RCC 7860 (cell line): Measurements from ENCODE around the gene THADA.

Source experiments
- DNase-seq: peaks from one replicate; pipeline ENCODE4 v3.0.0-alpha.2; 2015; ENCODE audit warnings: low spot score
- FAIRE-seq: peaks from 2 replicates; lab custom pipeline; 2012; peaks lifted over from hg19 to GRCh38; lab: Jason Lieb, UNC

The THADA gene

DNA sequence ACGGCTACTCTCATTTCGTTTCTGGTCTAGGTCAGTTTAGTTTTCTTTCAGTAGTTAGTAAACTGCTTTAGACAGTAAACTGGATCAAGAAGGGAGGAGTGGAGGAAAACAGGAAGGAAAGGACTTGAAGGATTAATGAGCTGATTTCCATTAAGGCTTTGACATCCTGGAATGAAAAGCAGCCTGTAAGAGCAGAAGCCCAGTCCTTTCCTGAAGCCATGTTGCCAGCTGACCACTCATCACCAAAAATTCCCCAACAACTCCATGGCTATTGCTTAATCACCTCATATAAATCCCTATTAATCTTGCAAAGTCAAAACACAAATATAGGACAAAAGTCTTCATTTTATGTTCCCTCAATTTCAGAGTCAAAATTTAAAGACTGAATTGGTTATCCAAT lies 255.8 kb downstream of the THADA start:
- no peak for DNase-seq
- no peak for FAIRE-seq

DNA sequence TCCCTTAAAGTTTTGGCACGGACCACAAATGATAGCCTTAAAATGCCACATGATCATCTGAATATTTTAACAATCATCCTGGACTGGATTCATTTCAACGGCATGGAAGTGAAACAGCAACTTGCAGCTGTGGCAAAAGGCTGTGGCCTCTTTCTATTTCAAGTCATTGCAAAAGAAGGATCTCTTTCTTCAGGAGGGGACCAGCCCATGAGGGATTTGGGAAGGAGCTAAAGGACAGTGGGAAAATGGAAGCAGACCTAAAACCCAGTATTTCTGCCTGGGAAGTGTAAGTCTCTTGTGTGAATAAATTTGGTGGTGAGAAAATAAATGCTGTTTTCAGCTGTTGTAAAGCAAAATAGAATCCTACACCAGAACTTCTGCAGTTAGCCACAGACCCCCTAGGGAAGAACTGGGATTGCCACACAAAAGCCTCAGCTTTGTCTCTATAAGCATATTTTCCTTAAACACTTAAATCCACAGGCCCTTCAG lies 262.1 kb downstream of the THADA start:
- FAIRE-seq (no peak), DNase-seq (no peak)

GRCh38 chr2:43333101-43333655 lies 262.7 kb downstream of the THADA start:
- DNase-seq, result no peak
- FAIRE-seq, result no peak

DNA sequence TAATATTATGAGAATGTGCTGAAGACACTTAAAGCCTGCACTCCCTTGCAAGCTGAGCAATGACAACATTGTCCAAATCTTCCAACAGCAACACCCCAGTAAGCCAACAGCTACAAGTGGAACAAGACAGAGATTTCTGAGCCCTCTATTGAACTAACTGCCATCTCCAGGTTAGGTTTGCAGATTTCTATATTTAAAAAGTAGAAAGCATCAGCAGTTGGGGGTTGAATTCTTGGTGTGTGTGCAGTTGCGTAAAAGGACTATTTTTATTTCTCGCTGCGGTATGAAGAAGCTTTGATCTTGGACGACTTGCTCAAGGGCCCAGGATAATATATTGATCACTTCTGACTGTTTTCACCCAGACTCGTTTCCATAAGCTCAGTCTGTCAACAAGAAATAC lies 263.2 kb downstream of the THADA start:
- FAIRE-seq (no peak), DNase-seq (no peak)

GRCh38 chr2:43331422-43331821 lies 264.4 kb downstream of the THADA start:
- DNase-seq, result no peak
- FAIRE-seq, result no peak

DNA sequence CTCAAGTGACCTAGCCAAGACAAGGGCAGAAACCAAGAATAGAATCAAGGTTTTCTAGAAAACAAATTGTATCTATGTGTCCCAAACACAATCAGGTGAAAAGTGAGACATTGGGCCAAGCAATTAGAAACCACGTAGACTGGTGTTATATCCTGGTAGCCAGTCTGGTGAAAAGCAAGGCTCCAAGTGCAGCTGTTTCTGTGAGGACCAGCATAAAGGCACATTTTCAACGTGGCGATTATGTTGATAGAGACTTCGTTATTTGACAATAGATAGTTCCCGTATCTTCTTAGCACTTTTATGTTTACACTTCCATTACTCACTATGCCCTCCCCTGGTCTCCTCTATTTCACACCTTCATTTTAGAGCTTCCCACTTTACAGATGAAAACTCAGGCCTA lies 266.2 kb downstream of the THADA start:
- FAIRE-seq, result no peak
- DNase-seq, result no peak

- no peak for FAIRE-seq
These were observed 267.0 kb downstream of the THADA start for GRCh38 chr2:43328832-43329231.

GRCh38 chr2:43328133-43328532 lies 267.7 kb downstream of the THADA start:
- FAIRE-seq, result no peak
- DNase-seq, result no peak

More at GRCh38 chr2:43328832-43329231, 267.0 kb downstream of the THADA start:
- no peak for DNase-seq

DNA sequence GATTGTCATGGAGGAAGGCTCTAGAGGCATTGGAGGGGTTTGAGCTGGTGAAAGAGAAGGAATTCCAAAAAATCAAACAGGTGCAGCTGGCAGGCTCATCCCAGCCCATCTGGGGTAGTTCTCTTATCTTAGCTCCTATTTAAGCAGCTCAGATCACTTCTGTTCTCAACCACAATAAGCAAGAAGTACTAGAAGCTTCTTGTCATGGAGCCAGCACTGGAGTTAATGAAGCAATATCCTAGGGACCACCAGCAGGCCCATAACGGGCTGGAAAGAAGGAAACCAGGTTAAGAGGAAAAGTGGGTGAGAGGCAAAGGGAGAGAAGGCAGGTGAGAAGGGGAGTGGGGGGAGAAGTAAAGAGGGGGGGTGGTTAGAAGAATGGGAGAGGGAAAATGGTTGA lies 268.7 kb downstream of the THADA start:
- no peak for FAIRE-seq

DNA sequence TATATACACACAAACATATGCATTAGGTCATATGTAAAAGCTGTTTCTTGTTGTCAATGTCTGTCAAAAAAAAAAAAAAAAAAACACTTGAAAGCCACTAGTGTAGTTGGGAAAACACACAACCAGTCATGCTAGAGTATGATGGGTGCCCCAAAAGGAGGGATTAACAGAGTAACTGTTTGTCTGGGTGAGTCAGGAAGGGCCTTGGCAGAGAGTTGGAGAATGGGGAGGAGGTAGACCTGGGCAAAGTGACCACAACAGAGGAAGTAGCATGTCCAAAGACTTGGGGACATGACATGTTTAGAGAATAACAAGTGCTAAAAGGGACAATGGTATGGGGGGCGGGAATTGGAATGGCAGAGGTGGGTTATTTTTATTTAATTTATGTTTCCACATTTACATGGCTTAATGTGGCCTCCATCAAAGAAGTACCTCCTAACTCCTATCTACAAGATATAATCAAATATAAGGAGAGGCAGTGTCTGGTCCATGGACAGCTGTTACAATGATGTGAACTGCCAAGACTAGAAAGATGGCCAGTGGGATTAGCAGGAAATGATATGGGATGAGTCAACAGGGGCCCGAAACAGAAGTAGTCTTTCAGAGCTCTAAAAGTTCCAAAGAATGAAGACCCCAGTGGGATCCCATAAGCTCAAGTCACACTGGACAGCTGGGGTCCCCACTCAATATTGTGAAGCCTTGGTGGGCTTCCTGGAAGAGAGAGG lies 269.6 kb downstream of the THADA start:
- DNase-seq (peak; percentile 11), FAIRE-seq (no peak)

More for the DNA sequence above, 268.7 kb downstream of the THADA start:
- no peak for DNase-seq

DNA sequence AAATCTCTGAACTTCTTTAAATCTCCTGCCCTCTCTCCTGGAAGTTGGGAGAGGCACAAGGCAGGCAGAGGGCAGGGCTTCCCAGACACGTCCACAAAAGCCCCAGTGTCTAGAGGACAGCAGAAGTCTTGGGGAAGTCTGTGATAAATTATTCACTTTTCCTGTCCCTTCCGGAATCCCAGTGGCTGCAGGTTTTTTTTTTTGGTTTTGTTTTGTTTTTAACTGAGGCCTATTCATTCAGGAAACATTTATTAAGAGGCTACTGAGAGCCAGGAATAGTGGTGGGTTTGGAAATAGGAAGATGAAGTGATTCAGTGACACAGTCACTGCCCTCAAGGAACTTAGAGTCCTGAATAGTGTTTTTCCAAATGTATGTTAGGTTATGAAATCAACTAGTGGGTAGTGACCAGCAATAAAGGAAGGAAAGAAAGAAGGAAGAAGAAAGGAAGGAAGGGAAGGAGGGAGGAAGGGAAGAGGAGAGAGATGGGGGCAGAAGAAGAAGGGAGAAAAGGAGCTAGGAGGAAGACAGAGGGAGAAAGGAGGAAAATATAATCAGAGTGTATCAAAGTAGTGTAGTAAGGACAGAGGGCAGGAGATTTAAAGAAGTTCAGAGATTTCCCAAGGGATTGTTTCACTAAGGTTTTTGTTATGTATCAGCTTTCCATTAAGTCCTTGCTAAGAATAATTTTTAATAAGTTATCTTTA lies 270.6 kb downstream of the THADA start:
- DNase-seq, result no peak
- no peak for FAIRE-seq

DNA sequence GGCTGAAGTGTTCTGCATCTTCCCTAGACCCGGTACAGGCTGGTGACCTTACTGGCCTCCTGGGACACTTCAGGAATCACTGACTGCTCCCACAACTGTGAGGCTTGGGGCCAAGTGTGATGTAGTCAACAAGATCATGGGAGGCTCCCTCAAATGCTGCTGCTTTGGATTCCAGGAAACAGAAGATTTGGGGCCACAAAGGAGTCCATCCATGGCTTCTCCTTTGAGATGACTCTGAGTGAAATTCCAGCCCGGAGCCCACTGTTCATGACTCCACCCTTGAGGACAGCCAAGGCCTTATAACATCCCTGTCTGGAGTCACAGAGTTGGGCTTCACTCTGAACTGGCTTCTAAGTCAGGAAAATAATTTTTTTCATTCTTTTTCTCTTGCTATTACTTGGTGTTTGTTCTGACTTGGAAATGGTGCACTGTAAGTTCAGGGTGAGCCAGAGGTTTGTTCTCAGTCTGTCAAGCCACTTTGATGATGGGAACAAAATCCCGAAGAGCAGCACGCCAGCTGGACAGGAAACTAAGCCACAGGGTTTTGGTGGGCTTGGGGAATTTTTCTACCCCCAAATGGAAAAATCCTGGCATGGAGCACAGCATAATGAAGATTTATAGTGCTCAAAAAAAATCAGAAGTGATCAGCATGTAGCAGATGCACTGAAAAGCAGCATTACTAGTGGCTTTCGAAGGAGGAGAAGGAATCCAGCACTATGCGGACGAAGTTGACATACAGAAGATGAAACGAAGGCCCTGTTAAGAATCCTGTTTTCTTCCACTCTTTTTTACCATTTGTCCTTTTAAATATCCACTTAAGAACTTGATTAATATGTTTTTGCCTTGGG lies 271.4 kb downstream of the THADA start:
- DNase-seq (no peak), FAIRE-seq (no peak)

DNA sequence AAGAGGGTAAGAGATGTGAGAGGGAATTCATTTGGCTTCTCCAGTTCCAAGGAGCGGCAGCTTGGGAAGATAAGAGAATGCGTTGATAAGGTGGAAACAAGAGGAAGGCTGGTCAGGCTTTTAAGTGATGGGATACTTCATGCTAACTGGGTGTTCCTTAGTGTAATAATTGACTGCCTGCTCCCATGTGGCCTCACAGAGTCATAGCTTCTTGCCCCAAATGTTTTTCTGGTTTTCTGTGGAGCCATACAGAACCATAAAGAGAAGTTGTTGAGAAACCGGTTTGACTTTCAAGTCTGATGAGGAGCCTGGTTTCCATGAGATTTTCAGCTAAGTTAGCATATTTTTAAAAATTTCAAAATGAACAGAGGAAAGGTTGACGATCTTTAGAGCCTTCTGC lies 272.0 kb downstream of the THADA start:
- DNase-seq, result no peak
- FAIRE-seq, result no peak

- DNase-seq, result no peak
- FAIRE-seq, result no peak
These were observed 274.4 kb downstream of the THADA start for GRCh38 chr2:43321446-43321845.

GRCh38 chr2:43319541-43319940 lies 276.3 kb downstream of the THADA start:
- no peak for DNase-seq
- FAIRE-seq, result no peak

DNA sequence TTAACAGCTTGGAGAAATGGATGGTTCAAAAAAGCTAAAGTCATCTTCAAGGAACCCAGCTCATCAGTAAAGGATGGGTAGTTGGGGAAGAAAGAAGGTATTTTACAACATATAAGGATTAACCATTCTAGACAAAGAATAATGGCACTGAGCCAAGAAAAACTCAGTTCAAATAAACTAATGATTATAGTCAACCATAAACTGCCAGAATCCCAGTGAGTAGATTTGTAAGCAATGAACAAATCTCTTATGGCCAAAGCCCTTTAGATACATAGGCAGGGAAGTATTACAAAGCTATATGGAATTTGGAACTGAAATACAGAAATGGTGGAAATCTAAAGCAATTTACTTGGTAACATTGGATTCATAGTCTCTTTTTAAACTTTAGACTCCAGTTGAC lies 277.0 kb downstream of the THADA start:
- DNase-seq (no peak), FAIRE-seq (no peak)

DNA sequence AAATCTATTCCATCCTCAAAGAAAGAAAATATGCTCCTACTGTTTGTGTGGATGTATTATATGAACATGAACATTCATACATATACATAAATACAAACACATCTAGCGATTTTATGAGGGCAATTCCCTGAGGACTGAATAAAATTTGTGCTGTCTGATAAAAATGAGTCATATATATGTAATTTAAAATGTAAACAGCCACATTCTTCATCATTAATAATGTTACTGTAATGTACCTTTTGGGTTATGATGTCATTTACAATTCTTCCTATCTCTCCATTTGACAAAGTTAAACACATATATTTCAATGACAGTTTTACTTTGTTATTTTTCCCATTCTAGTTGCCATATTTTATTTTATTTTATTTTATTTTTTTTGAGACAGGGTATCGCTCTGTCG lies 278.2 kb downstream of the THADA start:
- no peak for FAIRE-seq
- no peak for DNase-seq

DNA sequence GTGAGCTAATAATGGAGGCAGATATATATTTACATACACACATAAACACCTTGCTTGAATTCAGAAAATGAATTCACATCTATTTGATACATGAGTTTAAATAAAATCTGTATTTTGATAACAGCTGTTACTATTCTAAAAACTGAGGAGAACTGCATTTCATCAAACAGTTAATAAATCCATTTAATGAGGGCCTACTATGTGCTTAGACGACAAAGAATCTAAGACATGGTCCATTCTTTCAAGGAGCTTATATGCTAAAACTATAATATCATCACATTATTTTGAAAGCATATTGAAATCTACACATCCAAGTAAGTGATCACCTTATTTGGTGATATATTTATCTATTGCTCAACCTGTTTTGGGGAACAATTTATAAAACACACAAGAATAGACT lies 278.6 kb downstream of the THADA start:
- FAIRE-seq (no peak), DNase-seq (no peak)

DNA sequence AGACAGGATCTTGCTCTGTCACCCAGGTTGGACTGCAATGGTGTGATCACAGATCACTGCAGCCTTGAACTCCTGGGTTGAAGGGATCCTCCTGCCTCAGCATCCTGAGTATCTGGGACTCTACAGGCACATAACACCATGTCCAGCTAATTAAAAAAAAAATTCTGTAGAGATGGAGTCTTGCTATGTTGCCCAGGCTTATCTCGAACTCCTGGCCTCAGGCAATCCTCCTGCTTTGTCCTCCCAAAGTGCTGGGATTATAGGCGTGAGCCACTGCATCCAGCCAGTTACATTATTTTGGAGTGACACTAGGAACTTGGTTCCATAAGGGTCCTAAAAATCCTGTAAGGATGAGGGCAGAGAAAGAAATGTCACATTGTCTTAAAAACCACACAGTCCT lies 280.4 kb downstream of the THADA start:
- DNase-seq (no peak), FAIRE-seq (no peak)

- FAIRE-seq, result no peak
- no peak for DNase-seq
These were observed 281.4 kb downstream of the THADA start for GRCh38 chr2:43314299-43314927.

DNA sequence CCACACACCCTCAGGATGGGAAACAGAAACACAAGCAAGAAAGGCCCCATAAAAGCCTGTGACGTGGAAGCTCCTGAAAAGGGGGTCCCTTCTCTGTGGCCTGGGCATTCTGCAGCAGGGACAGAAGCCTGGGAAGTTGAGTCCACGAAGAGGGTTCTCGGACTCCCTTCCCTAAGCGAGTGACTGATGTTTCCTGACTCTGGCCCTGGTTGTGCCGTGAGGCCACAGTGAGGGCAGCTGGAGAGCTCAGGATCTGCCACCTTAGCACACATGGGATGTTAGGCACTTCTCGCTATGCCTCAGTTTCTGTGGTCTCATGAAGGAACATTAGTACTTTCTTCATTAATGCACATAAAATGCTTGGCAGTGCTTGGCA lies 282.2 kb downstream of the THADA start:
- no peak for DNase-seq
- FAIRE-seq, result no peak
